Measurements from ENCODE around the gene IL17F. TPM values are rescaled to one million over a fixed set of nuclear protein-coding genes. Genes with fewer than 3 reads are reported as not detected.

The IL17F gene
- total RNA-seq, 1 donor from 2014 or later: not detected

DNA sequence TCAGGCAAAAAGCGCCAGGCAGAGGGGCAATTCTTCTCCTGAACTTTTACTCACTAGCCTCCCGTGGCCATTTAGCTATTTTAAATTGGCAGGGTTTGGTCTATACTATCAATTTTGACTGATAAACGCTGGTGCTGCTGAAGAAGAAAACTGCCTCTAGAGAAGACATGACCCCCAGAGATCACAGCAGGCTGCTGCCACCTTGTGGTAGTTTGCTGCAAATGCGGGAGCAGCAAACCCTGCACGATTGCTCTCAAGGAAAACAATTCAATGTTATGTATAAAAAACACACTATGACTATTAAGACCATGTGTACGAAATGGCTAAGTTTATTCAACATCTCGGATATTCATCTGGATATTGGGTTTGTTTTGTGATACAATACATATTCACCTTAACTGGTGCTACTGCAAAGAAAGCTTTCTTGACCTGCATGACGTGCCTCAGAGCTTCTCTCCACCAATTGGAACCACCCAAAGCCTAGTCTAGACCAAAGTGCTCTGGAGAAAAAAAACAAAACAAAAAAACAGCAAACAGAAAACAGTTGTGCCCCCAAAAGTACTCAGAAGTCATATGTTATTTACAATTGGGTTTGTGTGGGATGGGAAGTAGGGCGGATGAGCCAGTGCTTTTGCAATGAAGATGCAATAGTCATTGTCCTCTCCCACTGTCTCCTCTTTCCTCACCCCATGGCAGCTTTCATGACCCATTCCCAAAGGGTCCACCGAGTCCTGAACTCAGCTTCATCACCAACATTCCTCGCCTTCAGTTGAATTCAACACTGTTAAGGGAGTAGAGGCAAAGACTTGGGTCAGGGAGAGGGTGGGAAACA is 19.6 kb upstream of the IL17F start:
- intact Hi-C loops (cut with micrococcal nuclease): loop anchor here (1.0 to 10.0 kb wide), 5 partner anchors 21 to 409 kb away; partner anchors contain the start of gene MCM3
- H3K4me1 Mint-ChIP-seq (ENCODE audit: low read depth): peaks cover 6% of the 10 kb centered on the region
- peak; percentile 66 for DNase-seq (ENCODE audit: low spot score)
- no peak overlapping the region for H3K4me3 Mint-ChIP-seq (ENCODE audit: low read depth)
- H3K27ac Mint-ChIP-seq: no peak overlapping the region
- peaks cover 75% of the 10 kb centered on the region for H3K36me3 Mint-ChIP-seq (ENCODE audit: low read depth)
- no peaks in the 10 kb centered on the region for H3K9me3 Mint-ChIP-seq
- no peaks in the 10 kb centered on the region for H3K27me3 Mint-ChIP-seq (ENCODE audit: low read depth)

DNA sequence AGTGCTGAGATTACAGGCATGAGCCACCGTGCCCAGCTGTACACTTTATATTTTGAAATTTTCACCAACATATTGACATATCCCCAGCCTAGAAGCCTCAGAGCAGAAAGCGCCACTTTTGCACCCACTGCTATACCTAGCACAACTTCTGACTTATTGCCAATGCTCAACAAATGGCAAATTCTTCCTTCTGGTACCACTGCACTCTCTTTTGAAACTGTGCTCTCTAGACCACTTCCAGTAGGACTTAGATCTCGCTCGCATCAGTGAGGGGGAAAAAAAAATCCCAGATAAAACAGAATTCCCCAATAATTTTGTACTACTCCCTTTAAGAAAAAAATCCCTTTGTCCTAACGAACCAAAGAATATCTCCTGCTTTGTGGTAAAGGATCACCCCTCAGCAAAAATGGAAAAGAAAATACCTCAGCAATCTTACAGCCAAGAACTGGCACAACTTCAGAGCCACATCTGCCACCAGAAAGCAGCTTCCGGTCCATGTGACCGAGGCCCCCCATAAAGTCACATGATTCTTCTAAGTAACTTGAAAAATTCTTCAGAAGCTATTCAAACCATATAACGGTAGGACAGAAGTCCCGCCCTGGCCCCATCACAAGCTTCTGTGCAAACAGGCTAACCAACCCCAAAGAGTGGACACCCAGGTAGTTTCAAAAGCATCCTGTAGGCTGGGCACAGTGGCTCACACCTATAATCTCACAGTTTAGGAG is 18.5 kb upstream of the IL17F start:
- DNase-seq (ENCODE audit: low spot score): no peak
- peaks cover 6% of the 10 kb centered on the region for H3K4me1 Mint-ChIP-seq (ENCODE audit: low read depth)
- no peak overlapping the region for H3K27ac Mint-ChIP-seq
- intact Hi-C loops (cut with micrococcal nuclease): loop anchor here (1.0 to 10.0 kb wide), 4 partner anchors 99 to 408 kb away; no protein-coding TSS in a partner anchor
- H3K36me3 Mint-ChIP-seq (ENCODE audit: low read depth): peaks cover 63% of the 10 kb centered on the region
- no peaks in the 10 kb centered on the region for H3K9me3 Mint-ChIP-seq
- no peak overlapping the region for H3K4me3 Mint-ChIP-seq (ENCODE audit: low read depth)
- no peaks in the 10 kb centered on the region for H3K27me3 Mint-ChIP-seq (ENCODE audit: low read depth)

- intact Hi-C loops (cut with micrococcal nuclease): loop anchor here (10.0 kb wide), 1 partner anchor 406 kb away; no protein-coding TSS in a partner anchor
- Mint-ChIP-seq H3K4me1 (ENCODE audit: low read depth) (peaks cover 6% of the 10 kb centered on the region), H3K27me3 (ENCODE audit: low read depth) (no peaks in the 10 kb centered on the region), H3K9me3 (no peaks in the 10 kb centered on the region), H3K4me3 (ENCODE audit: low read depth) (no peak overlapping the region), H3K36me3 (ENCODE audit: low read depth) (peaks cover 49% of the 10 kb centered on the region), H3K27ac (no peak overlapping the region)
- DNase-seq (ENCODE audit: low spot score): no peak
These were observed 16.9 kb upstream of the IL17F start for GRCh38 chr6:52261229-52261628.

DNA sequence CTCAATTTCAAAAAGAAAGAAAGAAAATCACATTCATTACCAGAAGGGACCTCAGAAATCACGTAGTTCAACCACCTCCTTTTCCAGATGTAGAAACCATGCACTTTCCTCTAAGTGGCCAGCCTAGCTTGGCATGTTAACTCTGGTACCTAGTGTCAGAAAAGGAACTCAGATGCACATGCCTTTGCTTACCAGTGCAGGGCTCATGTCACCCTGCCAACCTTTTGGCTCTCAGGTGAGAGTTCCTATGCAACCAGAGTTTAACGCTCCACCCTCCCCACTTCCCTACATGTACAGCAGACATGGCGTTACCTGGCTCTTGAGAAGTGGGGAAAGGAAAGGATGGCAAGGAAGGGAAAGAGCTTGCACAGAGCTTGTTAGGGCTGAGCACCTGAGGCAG is 16.3 kb upstream of the IL17F start:
- Mint-ChIP-seq H3K4me1 (ENCODE audit: low read depth) (peaks cover 6% of the 10 kb centered on the region), H3K27me3 (ENCODE audit: low read depth) (no peaks in the 10 kb centered on the region), H3K4me3 (ENCODE audit: low read depth) (no peak overlapping the region), H3K9me3 (no peaks in the 10 kb centered on the region), H3K36me3 (ENCODE audit: low read depth) (peaks cover 45% of the 10 kb centered on the region), H3K27ac (no peak overlapping the region)
- no peak for DNase-seq (ENCODE audit: low spot score)
- intact Hi-C loops (cut with micrococcal nuclease): loop anchor here (10.0 kb wide), 1 partner anchor 406 kb away; no protein-coding TSS in a partner anchor

DNA sequence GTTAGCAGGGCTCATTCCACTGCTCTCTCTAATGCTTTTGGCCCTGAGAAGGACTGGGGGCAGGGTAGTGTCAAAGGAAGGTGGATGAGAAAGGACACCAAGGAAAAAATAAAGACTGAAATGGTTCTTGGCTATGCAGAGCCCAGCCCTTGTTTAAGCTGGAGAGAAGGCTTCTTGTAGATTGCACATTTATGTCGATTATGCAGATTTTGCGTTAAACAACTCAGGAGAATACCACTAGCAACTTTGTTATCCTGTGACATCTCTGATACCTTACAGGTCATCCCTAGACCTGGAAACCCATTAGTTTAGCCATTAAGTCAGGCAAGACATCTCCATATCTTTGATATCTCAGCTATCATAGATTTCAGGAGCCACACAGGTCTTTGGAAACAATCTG is 11.1 kb upstream of the IL17F start:
- H3K27ac Mint-ChIP-seq: no peak overlapping the region

GRCh38 chr6:52254731-52255378 is 10.6 kb upstream of the IL17F start:
- peaks cover 31% of the 10 kb centered on the region for H3K27me3 Mint-ChIP-seq (ENCODE audit: low read depth)
- no peaks in the 10 kb centered on the region for H3K9me3 Mint-ChIP-seq
- H3K36me3 Mint-ChIP-seq (ENCODE audit: low read depth): no peaks in the 10 kb centered on the region
- peaks cover 35% of the 10 kb centered on the region for H3K4me1 Mint-ChIP-seq (ENCODE audit: low read depth)
- H3K4me3 Mint-ChIP-seq (ENCODE audit: low read depth): no peak overlapping the region
- H3K27ac Mint-ChIP-seq: no peak overlapping the region
- no peak for DNase-seq (ENCODE audit: low spot score)
- intact Hi-C loops (cut with micrococcal nuclease): loop anchor here (1.0 to 2.0 kb wide), 2 partner anchors 28 to 92 kb away; no protein-coding TSS in a partner anchor

More for the DNA sequence above, 11.1 kb upstream of the IL17F start:
- Mint-ChIP-seq H3K36me3 (ENCODE audit: low read depth) (peaks cover 2% of the 10 kb centered on the region), H3K9me3 (no peaks in the 10 kb centered on the region), H3K4me3 (ENCODE audit: low read depth) (no peak overlapping the region), H3K27me3 (ENCODE audit: low read depth) (peaks cover 27% of the 10 kb centered on the region), H3K4me1 (ENCODE audit: low read depth) (peaks cover 33% of the 10 kb centered on the region)
- no peak for DNase-seq (ENCODE audit: low spot score)
- intact Hi-C loops (cut with micrococcal nuclease): loop anchor here (1.0 to 2.0 kb wide), 2 partner anchors 28 to 93 kb away; no protein-coding TSS in a partner anchor

DNA sequence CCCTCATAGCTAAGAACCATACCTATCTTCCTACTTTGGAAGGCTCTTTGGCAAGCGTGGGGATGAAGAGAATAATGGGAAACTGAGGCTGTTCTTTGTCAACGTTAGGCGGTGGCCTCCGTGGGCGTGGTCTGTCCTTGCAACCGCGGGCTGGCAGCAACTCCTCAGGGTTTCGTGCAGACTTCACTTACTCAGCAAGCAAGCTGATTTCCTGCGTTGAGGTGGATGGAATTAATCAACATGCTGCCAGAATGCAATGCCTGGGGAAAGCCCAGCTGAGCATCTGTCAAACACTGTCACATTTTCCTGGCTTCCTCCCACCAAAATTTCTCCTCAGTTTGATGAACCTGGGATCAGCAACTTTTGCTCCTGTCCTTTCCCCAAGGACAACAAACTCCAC is 9.2 kb upstream of the IL17F start:
- intact Hi-C loops (cut with micrococcal nuclease): no loop called here
- no peaks in the 10 kb centered on the region for H3K9me3 Mint-ChIP-seq
- no peak overlapping the region for H3K27ac Mint-ChIP-seq
- peaks cover 40% of the 10 kb centered on the region for H3K27me3 Mint-ChIP-seq (ENCODE audit: low read depth)
- H3K4me1 Mint-ChIP-seq (ENCODE audit: low read depth): peaks cover 35% of the 10 kb centered on the region
- no peaks in the 10 kb centered on the region for H3K36me3 Mint-ChIP-seq (ENCODE audit: low read depth)
- H3K4me3 Mint-ChIP-seq (ENCODE audit: low read depth): no peak overlapping the region
- DNase-seq (ENCODE audit: low spot score): no peak

DNA sequence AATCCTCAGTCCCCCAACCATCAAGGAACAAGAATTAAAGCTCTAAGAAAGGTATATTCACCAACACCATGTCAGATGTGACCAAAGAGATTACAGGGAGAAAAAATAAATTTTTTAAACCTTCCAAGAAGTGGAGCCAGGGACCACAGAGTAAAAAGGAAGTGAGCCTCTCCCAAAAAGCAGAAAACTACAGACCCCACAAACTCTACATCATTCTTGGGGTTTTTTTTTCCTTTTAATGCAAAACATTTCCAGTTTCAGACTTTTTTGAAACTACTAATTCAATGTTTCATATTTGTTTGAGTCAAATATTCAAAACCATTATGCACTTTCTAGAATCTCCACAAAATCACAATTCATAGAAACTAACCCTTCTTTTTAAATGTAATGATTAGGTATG is 6.8 kb upstream of the IL17F start:
- no peak for DNase-seq (ENCODE audit: low spot score)
- Mint-ChIP-seq H3K36me3 (ENCODE audit: low read depth) (no peaks in the 10 kb centered on the region), H3K27ac (no peak overlapping the region), H3K27me3 (ENCODE audit: low read depth) (peaks cover 49% of the 10 kb centered on the region), H3K9me3 (no peaks in the 10 kb centered on the region), H3K4me1 (ENCODE audit: low read depth) (peaks cover 35% of the 10 kb centered on the region), H3K4me3 (ENCODE audit: low read depth) (no peak overlapping the region)
- intact Hi-C loops (cut with micrococcal nuclease): loop anchor here (1.0 kb wide), 1 partner anchor 143 kb away; no protein-coding TSS in a partner anchor

DNA sequence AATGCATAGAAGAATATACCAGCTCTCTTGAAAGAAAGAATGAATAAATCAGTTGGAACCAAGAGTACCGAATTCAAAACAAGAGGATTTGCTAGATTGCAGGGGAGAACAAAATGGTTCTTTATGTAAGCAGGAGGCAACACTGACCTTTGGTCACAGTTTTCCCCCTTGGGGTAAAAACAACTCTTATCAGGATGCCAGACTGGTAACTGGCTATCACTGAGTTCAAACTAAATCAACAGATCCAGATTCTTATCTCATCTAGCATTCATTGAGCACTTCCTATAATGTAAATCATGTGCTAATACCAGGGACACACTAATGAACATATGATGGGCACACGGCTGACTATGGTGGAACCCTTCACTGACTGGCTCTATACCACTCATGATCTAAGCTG is 4.8 kb upstream of the IL17F start:
- Mint-ChIP-seq H3K4me3 (ENCODE audit: low read depth) (no peak overlapping the region), H3K27me3 (ENCODE audit: low read depth) (peaks cover 56% of the 10 kb centered on the region), H3K27ac (no peak overlapping the region), H3K36me3 (ENCODE audit: low read depth) (no peaks in the 10 kb centered on the region), H3K9me3 (no peaks in the 10 kb centered on the region), H3K4me1 (ENCODE audit: low read depth) (peaks cover 22% of the 10 kb centered on the region)
- DNase-seq (ENCODE audit: low spot score): no peak
- intact Hi-C loops (cut with micrococcal nuclease): no loop called here

DNA sequence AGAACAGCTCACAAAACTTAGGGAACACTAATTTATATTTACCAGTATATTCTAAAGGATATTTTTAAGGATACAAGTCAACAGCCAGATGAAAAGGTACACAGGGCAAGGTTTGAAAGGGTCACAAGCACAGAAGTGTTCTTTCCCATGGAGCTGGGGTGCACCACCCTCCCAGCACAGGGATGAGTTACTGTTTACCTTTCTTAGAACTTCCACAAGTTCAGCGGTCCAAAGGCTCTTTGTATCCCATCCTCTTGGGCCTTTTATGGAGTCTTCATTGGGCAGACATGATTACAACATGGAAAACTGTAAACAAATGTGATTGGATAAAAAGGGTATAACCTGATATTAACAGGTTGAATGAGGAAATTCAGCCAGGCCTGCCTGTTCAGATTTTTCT is 1.1 kb upstream of the IL17F start:
- peaks cover 54% of the 10 kb centered on the region for H3K27me3 Mint-ChIP-seq (ENCODE audit: low read depth)
- no peaks in the 10 kb centered on the region for H3K36me3 Mint-ChIP-seq (ENCODE audit: low read depth)
- H3K4me3 Mint-ChIP-seq (ENCODE audit: low read depth): no peak overlapping the region
- no peak overlapping the region for H3K27ac Mint-ChIP-seq
- DNase-seq (ENCODE audit: low spot score): no peak
- intact Hi-C loops (cut with micrococcal nuclease): no loop called here
- no peaks in the 10 kb centered on the region for H3K9me3 Mint-ChIP-seq
- H3K4me1 Mint-ChIP-seq (ENCODE audit: low read depth): peaks cover 2% of the 10 kb centered on the region

DNA sequence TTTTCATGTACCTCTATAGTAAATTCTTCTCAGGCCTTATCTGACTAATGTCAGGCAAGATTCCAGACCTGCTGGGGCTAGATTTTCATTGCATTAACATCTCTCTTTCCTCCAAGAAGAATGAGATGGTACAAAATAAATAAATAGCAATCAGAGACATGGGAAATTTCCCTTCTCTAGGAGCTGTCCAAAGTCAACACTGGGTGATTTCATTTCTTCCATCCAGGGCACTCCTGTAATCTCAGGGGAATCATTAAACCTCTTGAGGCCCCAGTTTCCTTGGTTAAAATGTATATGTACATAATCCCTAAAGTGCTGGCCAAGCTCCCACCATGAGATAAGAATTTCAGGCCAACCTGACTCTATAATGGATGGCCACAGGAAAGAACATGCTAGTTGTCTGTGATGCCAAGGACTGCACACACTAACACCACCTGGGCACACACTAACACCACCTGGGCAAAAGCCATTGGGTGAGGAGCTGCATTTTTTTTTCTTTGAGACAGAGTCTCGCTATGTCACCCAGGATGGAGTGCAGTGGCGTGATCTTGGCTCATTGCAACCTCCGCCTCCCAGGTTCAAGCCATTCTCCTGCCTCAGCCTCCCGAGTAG is 912 bp downstream of the IL17F start:
- H3K36me3 Mint-ChIP-seq (ENCODE audit: low read depth): no peaks in the 10 kb centered on the region
- intact Hi-C loops (cut with micrococcal nuclease): no loop called here
- H3K9me3 Mint-ChIP-seq: no peaks in the 10 kb centered on the region
- no peak for DNase-seq (ENCODE audit: low spot score)
- H3K27ac Mint-ChIP-seq: no peak overlapping the region
- H3K4me3 Mint-ChIP-seq (ENCODE audit: low read depth): no peak overlapping the region
- no peaks in the 10 kb centered on the region for H3K4me1 Mint-ChIP-seq (ENCODE audit: low read depth)
- peaks cover 48% of the 10 kb centered on the region for H3K27me3 Mint-ChIP-seq (ENCODE audit: low read depth)

DNA sequence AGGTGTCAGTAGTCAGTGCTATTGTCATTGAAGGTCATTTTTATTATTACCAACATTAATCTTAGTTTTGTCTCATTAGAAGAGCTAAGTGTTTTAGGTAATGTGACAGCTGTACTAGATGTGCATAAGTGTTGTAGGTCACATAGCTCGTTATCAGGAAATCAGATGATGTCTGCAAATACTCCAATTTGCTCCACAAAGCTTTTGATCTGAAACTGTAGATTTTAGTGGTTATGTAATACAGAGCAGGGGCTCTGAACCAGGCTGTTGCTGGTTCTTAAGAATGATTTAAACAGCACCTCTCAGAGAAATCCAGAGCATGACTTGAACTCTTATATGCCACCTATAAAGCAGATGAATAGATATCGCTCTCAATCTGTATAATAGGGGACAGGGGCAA is 2.5 kb downstream of the IL17F start:
- intact Hi-C loops (cut with micrococcal nuclease): no loop called here
- Mint-ChIP-seq H3K27ac (no peak overlapping the region), H3K4me3 (ENCODE audit: low read depth) (no peak overlapping the region), H3K4me1 (ENCODE audit: low read depth) (no peaks in the 10 kb centered on the region), H3K27me3 (ENCODE audit: low read depth) (peaks cover 51% of the 10 kb centered on the region), H3K9me3 (no peaks in the 10 kb centered on the region), H3K36me3 (ENCODE audit: low read depth) (no peaks in the 10 kb centered on the region)
- no peak for DNase-seq (ENCODE audit: low spot score)
